DMS53 treated with DMSO at 0.1 percent for 48 hours (cell line): ENCODE results near the gene SNRNP70.
A peak's percentile ranks its signal among the peaks of the same experiment; 100 is the strongest.
"Not testable (repeated sequence)": the region's sequence is repeated elsewhere in the genome, so short reads cannot be mapped to it uniquely, and the experiment has no call there.

ENCODE experiments used
- DNase-seq: peaks from one replicate; lab custom pipeline; 2025; ENCODE audit not compliant: unreplicated experiment; lab: John Stamatoyannopoulos, UW

The SNRNP70 gene, protein sequence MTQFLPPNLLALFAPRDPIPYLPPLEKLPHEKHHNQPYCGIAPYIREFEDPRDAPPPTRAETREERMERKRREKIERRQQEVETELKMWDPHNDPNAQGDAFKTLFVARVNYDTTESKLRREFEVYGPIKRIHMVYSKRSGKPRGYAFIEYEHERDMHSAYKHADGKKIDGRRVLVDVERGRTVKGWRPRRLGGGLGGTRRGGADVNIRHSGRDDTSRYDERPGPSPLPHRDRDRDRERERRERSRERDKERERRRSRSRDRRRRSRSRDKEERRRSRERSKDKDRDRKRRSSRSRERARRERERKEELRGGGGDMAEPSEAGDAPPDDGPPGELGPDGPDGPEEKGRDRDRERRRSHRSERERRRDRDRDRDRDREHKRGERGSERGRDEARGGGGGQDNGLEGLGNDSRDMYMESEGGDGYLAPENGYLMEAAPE

DNA sequence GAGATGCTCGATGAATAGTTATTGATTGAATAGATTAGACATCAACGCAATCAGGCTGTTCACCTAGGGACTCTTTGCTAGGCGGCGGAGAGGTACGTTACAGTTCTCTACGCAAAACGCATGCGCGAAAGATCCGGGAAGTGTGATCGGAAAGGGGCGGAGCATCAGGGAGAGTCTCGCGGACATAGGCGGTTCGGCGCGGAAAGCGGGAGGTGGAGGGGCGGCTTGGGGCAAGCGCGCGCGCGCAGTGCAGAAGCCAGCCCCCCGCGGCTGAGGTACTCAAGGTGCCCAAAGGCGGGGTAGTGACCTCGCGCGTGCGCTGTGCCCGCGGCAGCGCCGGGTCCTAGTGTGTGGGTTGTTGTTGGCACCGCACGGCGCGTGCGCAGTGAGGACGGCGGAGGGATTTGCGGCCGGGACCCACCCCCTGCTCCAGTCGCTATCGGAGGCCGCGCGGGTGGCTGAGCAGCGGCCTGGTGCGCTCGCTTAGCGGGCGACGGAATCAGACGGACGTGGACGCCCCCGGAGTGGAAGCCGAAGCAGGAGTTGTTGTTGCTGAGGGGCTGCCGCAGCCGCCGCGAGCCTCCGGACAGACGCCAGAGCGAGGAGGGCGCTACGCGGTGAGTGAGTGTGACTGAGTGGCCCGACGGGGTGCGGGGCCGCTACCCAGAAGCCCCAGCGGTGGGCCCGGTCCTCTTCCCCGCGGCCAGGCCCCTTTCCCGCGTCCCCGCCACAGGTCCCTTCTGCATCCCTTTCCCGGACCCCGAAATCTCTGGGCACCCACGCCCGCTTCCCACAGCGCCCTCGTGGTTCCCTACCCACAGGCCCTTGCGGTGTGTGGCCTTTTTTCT is at the start of gene SNRNP70:
Gene SNRNP70, plus strand, starts transcription at position 432 of the 848 bp plus-strand sequence. CDS start 964 bp downstream, outside the sequence.
- peak; percentile 98 for DNase-seq

GRCh38 chr19:49036815-49037214 is 48.4 kb upstream of the SNRNP70 start, which contains the start of gene CGB1:
TSS of gene CGB1 (minus strand) at chr19:49036895. CDS start at chr19:49036711, 184 bp downstream.
- DNase-seq, result peak; percentile 44

- not testable (repeated sequence) for DNase-seq
Measured at GRCh38 chr19:49038111-49038510, 47.1 kb upstream of the SNRNP70 start.

- DNase-seq, result not testable (repeated sequence)
Measured at GRCh38 chr19:49038557-49039276, 46.5 kb upstream of the SNRNP70 start.

DNA sequence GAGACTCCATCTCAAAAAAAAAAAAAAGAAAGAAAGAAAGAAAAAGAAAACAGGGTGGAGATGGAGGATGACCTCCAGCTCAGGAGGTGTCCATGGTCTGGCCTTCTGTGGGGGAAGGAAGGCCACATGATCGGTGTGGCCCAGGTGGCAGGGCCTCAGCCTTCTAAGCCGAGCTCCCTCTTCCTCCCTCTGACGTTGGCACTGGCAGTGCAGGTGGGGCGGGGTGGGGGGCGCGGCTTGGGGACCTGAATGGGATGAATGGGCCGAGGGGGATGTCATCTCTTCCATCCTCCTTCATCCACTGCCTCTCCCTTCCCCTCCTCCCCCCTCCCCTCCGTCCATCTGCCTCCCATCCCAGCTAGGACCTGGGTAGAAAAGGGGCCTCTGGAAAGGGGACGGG is 45.5 kb upstream of the SNRNP70 start:
- DNase-seq, result not testable (repeated sequence)

DNA sequence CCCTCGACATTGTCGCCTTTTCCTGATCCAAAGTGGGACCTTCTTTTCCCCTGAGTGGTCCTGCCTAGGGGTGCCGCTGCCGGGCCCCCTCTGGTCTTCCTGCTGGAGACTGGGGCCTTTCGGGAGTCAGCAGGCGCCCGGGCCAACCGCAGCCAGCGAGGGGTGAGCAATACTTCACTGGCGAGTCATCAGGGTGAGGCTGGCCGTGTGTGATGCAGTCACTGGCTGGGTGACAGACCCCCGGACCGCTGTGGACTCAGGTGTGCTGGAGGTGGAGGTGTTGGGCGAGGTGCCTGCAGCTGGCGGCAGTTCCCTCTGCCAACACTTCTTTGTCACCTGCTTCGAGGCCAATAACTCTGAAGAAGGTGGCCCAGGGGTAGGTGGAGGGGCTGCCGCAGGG is 43.1 kb upstream of the SNRNP70 start:
- DNase-seq, result no peak

DNA sequence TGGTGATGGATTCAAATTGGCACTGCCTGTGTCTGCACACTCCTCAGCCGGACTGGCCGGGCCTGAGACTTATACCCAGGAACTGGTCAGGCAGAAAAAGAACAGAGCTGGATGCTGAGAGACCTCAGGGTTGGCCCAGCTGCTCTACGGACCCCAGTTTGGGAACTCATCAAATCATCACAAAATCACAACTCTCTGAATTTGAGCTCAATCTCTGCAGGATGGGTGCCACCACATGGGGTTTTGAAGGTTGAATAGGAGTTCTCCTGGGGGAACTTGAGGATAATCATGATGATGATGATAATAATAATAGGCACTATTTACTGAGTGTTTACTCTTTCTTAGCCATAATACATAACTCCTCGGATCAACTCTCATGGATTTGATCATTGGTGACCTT is 42.6 kb upstream of the SNRNP70 start:
- not testable (repeated sequence) for DNase-seq

GRCh38 chr19:49043548-49043947 is 41.7 kb upstream of the SNRNP70 start, which contains the start of gene CGB5:
TSS of gene CGB5 (plus strand) at chr19:49043848. CDS start at chr19:49044210, 362 bp downstream.
- not testable (repeated sequence) for DNase-seq

- DNase-seq, result not testable (repeated sequence)
Measured at GRCh38 chr19:49049011-49049410, 36.2 kb upstream of the SNRNP70 start, which contains the start of gene CGB8. TSS of gene CGB8 (minus strand) at chr19:49049111. CDS start at chr19:49048739, 372 bp downstream.

- DNase-seq, result not testable (repeated sequence)
Measured at GRCh38 chr19:49049834-49050233, 35.4 kb upstream of the SNRNP70 start.

- not testable (repeated sequence) for DNase-seq
Measured at GRCh38 chr19:49050376-49051033, 34.7 kb upstream of the SNRNP70 start.

GRCh38 chr19:49056101-49056901 is 28.9 kb upstream of the SNRNP70 start:
- peak; percentile 46 for DNase-seq

- not testable (repeated sequence) for DNase-seq
Measured at GRCh38 chr19:49056902-49057596, 28.2 kb upstream of the SNRNP70 start.

DNA sequence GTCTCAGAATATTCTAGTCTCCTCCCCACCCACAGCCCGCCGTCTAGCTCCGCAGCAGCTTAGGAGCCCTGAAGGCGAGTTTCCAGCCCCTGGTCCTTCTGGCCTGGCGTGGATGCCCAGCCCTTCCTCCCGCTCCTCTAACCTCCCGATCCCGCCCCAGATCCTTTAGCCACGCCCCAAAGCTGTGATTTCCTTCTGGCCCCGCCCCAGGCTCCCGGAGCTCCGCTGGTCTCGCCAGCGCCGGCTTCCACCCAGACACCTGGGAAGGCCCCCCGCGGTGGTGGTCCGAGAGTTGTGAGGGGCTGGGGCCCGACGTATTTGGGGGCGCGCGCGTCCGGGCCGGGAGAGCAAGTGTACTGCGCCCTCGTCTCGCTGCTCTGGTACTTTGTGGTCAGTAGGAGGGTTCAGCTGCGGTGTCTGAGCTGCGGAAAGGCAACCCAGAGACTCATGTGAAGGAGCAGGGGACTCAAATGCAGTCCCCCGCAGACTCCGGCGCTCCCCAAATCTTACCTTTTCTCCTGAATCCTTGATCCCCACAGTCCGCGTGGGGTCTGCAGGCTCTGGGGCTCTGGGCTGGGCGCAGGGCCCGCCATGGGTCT is 27.5 kb upstream of the SNRNP70 start, which contains the start of gene CGB7:
Gene CGB7, minus strand, starts transcription at position 114 of the 599 bp plus-strand sequence. CDS start 2,374 bp downstream, outside the sequence.
- no peak for DNase-seq

DNA sequence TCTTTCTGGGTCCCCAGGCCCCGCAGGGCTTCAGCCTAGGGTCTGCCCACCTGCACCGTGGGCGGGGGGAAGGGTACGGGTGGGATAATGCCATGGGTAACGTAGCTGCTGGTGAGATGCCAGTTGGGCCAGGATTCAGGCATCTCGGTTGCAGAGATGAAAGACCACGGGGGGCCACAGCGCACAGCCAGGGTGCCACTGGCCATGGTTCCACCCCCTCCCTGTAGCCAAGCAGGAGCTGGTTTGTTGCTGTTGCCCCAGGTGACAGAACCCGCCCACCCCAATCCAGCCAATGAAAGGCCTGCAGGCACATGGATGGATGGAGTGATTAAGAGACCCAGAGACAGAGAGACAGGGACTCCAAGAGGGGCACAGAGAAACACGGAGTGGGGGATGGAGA is 26.7 kb upstream of the SNRNP70 start:
- no peak for DNase-seq

DNA sequence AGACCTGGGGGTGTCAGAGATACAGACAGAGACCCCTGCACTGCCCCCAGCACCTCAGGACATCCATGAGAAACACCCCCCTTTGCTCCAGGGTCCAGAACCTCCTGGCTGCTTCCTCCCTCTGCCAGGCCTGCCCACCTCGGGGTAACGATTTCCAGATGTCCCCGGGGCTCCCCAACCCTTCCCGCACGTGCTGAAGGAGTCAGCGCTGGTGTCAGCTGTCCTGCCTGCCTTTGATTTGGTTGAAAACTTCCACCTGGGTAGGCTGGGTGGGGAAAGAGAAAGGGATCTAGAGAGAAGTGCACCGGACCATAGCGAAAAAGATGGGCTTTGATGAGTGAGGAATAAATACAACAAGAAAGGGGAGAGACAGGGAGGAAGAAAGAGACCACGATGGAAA is 26.2 kb upstream of the SNRNP70 start:
- no peak for DNase-seq

DNA sequence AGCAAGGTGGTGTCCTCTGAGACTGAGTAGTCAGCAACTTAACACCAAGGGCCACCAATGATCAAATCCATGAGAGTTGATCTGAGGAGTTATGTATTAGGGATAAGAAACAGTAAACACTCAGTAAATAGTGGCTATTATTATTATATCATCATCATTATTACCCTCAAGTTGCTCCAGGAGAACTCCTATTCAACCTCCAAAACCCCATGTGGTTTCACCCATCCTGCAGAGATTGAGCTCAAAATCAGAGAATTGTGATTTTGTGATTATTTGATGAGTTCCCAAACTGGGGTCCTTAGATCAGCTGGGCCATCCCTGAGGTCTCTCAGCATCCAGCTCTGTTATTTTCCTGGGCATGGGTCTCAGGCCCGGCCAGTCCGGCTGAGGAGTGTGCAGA is 24.3 kb upstream of the SNRNP70 start:
- no peak for DNase-seq

DNA sequence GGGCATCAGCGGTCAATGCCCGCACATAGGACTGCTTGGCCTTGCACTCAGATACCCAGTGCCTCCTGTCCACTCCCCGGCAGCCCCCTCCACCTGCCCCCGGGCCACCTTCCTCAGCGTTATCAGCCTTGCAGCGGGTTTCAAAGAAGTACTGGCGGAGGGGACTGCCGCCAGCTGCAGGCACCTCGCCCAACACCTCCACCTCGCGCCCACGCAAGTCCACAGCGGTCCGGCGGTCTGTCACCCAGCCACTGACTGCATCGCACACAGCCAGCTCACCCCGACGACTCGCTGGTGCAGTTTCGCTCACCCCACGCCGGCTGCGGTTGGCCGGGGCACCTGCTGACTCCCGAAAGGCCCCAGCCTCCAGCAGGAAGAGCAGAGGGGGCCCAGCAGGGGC is 23.8 kb upstream of the SNRNP70 start:
- DNase-seq, result no peak
